K562 (cell line): ENCODE measurements around the gene TACR1. TPM values are rescaled to one million over a fixed set of nuclear protein-coding genes. Genes with fewer than 3 reads are reported as not detected.

Source experiments
- ATAC-seq: fragments of 200-7000 bp; cut with Tn5 transposase; 3 replicates; pipeline ENCODE4 v1.9.1; 2020; ENCODE audit warnings: moderate library complexity
- BruUV-seq: library from RNA; stranded (reverse); fragments of 400-500 nt; replicated peaks from 2 replicates; lab custom pipeline; 2021; lab: Mats Ljungman, UMichigan
- CTCF ChIA-PET: fragments of 300-600 bp; formaldehyde crosslinking; extraction: SDS; loops from one replicate; lab custom pipeline; 2021; ENCODE audit warnings: low intra/inter-chr PET ratio; lab: Yijun Ruan, JAX
- POLR2A ChIA-PET: fragments of 300-600, 350-650 bp; sonication (Branson Sonifier 250); formaldehyde crosslinking; extraction: SDS; loops from one replicate; lab custom pipeline; 2021; ENCODE audit warnings: antibody characterized with exemption, inconsistent platforms; lab: Yijun Ruan, JAX
- DNase-seq, 4 experiments: peaks; one replicate each; pipeline versions ENCODE4 v3.0.0 to v3.0.0-alpha.2; 2011 to 2018; ENCODE audit warnings: low spot score in 3 of 4, mixed read lengths in 3 of 4; ENCODE audit errors: extremely low read depth in 1 of 4
- FAIRE-seq: peaks from 2 replicates; lab custom pipeline; 2011; peaks lifted over from hg19 to GRCh38; lab: Jason Lieb, UNC
- H2AFZ ChIP-seq: 2 replicates; pipeline ENCODE4 v1.6.0; 2011; ENCODE audit warnings: low read depth, low read length, control low read depth, inconsistent platforms
- H3K27ac ChIP-seq: fragments of 200-600 bp; 3 replicates; pipeline ENCODE4 v1.8.0; 2011; ENCODE audit warnings: low read depth, mild to moderate bottlenecking, control low read depth, inconsistent platforms, low read length, moderate library complexity, mixed read lengths; ENCODE audit errors: extremely low read depth
- H3K27me3 ChIP-seq, 2 experiments: fragments of 300-600 bp in 1 of 2; 2 replicates in 1 of 2; 3 replicates in 1 of 2; pipeline versions ENCODE4 v1.6.0 to v1.8.0; 2011; ENCODE audit warnings: inconsistent platforms in 2 of 2, low read length in 2 of 2, mild to moderate bottlenecking in 1 of 2, mixed read lengths in 1 of 2, moderate library complexity in 1 of 2; ENCODE audit not compliant: control insufficient read depth in 2 of 2, insufficient read depth in 2 of 2
- H3K36me3 ChIP-seq: fragments of 300-600 bp; 3 replicates; pipeline ENCODE4 v1.8.0; 2011; ENCODE audit warnings: mild to moderate bottlenecking, low read length, inconsistent platforms; ENCODE audit not compliant: control insufficient read depth, insufficient read depth
- H3K4me1 ChIP-seq, 2 experiments: fragments of 200-600 bp in 1 of 2; replicated peaks in 1 of 2; 2 replicates in 1 of 2; 3 replicates in 1 of 2; pipeline versions ENCODE4 v1.5.1 to v1.8.0; 2011; ENCODE audit warnings: inconsistent platforms in 2 of 2, low read length in 2 of 2, mild to moderate bottlenecking in 1 of 2, mixed read lengths in 1 of 2, moderate library complexity in 1 of 2; ENCODE audit not compliant: control insufficient read depth in 2 of 2, insufficient read depth in 2 of 2
- H3K4me2 ChIP-seq: 2 replicates; pipeline ENCODE4 v1.6.1; 2011; ENCODE audit warnings: low read length, control low read depth, inconsistent platforms, mixed read lengths; ENCODE audit not compliant: insufficient read depth
- H3K4me3 ChIP-seq: fragments of 200-600 bp; sonication (generic), shearing (Covaris generic); 2 replicates; pipeline ENCODE4 v1.5.1; 2016; ENCODE audit warnings: control low read depth, inconsistent platforms
- H3K79me2 ChIP-seq: fragments of 200-600 bp; 3 replicates; pipeline ENCODE4 v1.8.0; 2011; ENCODE audit warnings: low read length, inconsistent platforms; ENCODE audit not compliant: control insufficient read depth, insufficient read depth
- H3K9ac ChIP-seq, 2 experiments: 2 replicates each; pipeline versions ENCODE4 v1.6.0 to v1.6.1; 2011; ENCODE audit warnings: low read depth in 2 of 2, low read length in 2 of 2, control low read depth in 1 of 2, inconsistent platforms in 1 of 2, mild to moderate bottlenecking in 1 of 2, mixed read lengths in 1 of 2; ENCODE audit not compliant: insufficient read depth in 1 of 2
- H3K9me1 ChIP-seq: one replicate; pipeline ENCODE4 v1.6.0; 2011; ENCODE audit warnings: inconsistent platforms, mild to moderate bottlenecking, low read length, moderate library complexity; ENCODE audit not compliant: control insufficient read depth, insufficient read depth
- H3K9me3 ChIP-seq: replicated peaks from 2 replicates; pipeline ENCODE4 v1.5.1; 2011; ENCODE audit warnings: low read depth, low read length, inconsistent platforms; ENCODE audit not compliant: control insufficient read depth, insufficient read depth
- H4K20me1 ChIP-seq: replicated peaks from 2 replicates; pipeline ENCODE4 v1.6.1; 2011; ENCODE audit warnings: low read length, inconsistent platforms, mixed read lengths; ENCODE audit not compliant: control insufficient read depth, insufficient read depth
- LCOR ChIP-seq: sonication (generic); formaldehyde crosslinking; IDR thresholded peaks from 2 replicates; pipeline ENCODE4 v1.8.0; 2022; ENCODE audit warnings: mild to moderate bottlenecking, missing genetic modification reagents
- RFX1 ChIP-seq: fragments of 450-650 bp; IDR thresholded peaks from 2 replicates; pipeline ENCODE4 v1.6.1; 2016; ENCODE audit warnings: mild to moderate bottlenecking, moderate library complexity
- ZNF282 ChIP-seq: sonication (generic); formaldehyde crosslinking; IDR thresholded peaks from 2 replicates; pipeline ENCODE4 v1.8.1; 2023; ENCODE audit warnings: missing genetic modification reagents
- WGBS: fragments of 100-300 bp; shearing (Covaris generic); methylation state at CpG from one replicate; pipeline ENCODE4 v1.1.6; 2016; ENCODE audit warnings: low coverage, mixed read lengths; ENCODE audit not compliant: insufficient coverage; ENCODE audit errors: missing lambda C conversion rate; 5-methylcytosine and 5-hydroxymethylcytosine counted together
- in situ Hi-C: fragments of 300-500 bp; cut with MboI; formaldehyde crosslinking; loops from 4 replicates; pipeline ENCODE4 v1.15.0; 2018; ENCODE audit warnings: inconsistent platforms, mixed read lengths
- intact Hi-C: fragments of 100-400 bp; cut with micrococcal nuclease; formaldehyde crosslinking; loops from 2 replicates; pipeline ENCODE4 v1.14.2; 2022
- microRNA-seq: library from miRNA; unstranded; fragments of <30 nt; microRNA quantifications from one replicate; pipeline ENCODE4, GENCODE V29; 2018; ENCODE audit warnings: borderline microRNAs expressed
- polyA plus RNA-seq, 8 experiments: library from polyadenylated mRNA; depleted of rRNA in 4 of 8; stranded (reverse) in 5 of 8; unstranded in 3 of 8; fragments of >200 nt; fragmentation: Nextera tagmentation in 2 of 8; fragmentation: Illumina TruSeq in 1 of 8; extraction: Ambion mirVana in 2 of 8; extraction: Trizol in 1 of 8; gene quantifications; 2 replicates each; pipeline versions ENCODE4 v1.2.1 to v1.2.3, GENCODE V29; 2011 to 2014; ENCODE audit warnings: inconsistent platforms in 1 of 8, missing spikeins in 1 of 8
- small RNA-seq: library from RNA; depleted of rRNA; stranded (forward); fragments of <200 nt; gene quantifications from one replicate; pipeline ENCODE3, GENCODE V24; 2014
- total RNA-seq, 7 experiments: library from RNA; depleted of rRNA in 6 of 7; stranded (reverse); fragments of >200 nt in 6 of 7; fragmentation: Illumina TruSeq in 2 of 7; extraction: Trizol in 2 of 7; gene quantifications; 2 replicates each; pipeline versions ENCODE4 v1.2.1 to v1.2.3, GENCODE V29; 2011 to 2021; ENCODE audit warnings: low replicate concordance in 1 of 7

The TACR1 gene
- total and polyA plus RNA-seq, 9 of the 15 experiments (the other 6 are each of a cell fraction or from before 2014, with no cell fraction given), result not detected

DNA sequence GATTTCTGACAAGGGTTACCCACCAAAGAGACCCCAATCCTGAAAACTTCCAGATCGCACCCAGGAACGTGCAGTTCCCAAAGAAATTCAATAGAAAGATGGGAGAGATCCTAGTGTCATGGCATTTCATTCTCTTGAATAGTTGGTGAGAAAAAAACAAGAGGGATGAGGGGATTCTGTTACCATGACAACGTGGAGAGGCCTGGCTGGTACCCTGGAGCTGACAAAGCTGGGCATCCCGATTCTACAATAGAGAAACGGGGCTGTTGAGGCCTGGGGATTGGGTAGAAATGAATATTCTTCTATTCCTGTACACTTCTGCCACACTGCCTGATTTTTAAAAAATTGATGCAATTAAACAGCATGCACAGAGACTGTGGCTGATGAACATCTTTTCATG lies 199.9 kb downstream of the TACR1 start:
- BruUV-seq, result no TSS peak
- Histone ChIP-seq H2AFZ (no peak overlapping the region), H3K4me1 (no peaks in the 10 kb centered on the region), H4K20me1 (no peaks in the 10 kb centered on the region), H3K9me3 (no peaks in the 10 kb centered on the region), H3K36me3 (no peaks in the 10 kb centered on the region), H3K4me2 (no peak overlapping the region), H3K4me3 (no peak overlapping the region), H3K9ac (no peak overlapping the region), H3K27ac (no peak overlapping the region), H3K9me1 (no peaks in the 10 kb centered on the region), H3K79me2 (no peaks in the 10 kb centered on the region), H3K27me3 (no peaks in the 10 kb centered on the region)
- POLR2A ChIA-PET, result no interaction called here
- FAIRE-seq, result no peak
- no peak for DNase-seq
- in situ Hi-C loops, result no loop called here
- ATAC-seq, result no peak
- CTCF ChIA-PET, result no interaction called here
- 0% methylated on average over 5 of the region's 5 CpGs for WGBS
- intact Hi-C loops, result no loop called here
- no peak for TF ChIP-seq LCOR (CRISPR knock-in tag)
- peak; percentile 85 for TF ChIP-seq RFX1
- no peak for TF ChIP-seq ZNF282 (CRISPR knock-in tag)

Small RNAs within 50 kb of the gene (microRNA-seq; reads per million reads assigned to microRNA genes)
- 2.5 reads per million, percentile 30 among the genes with 10 or more reads in this experiment for gene MIR5000

Small RNAs within 50 kb of the gene (small RNA-seq; reads per million reads assigned to genes)
- gene MIR5000, result 1.9 reads per million, percentile 80 among the genes with 10 or more reads in this experiment

Other genes starting within 250 kb of the TACR1 start
- gene POLE4, start 240.9 kb downstream of the TACR1 start, total RNA-seq (2014; rRNA removed), result 58.0 and 59.3 TPM in 2 replicates
- gene POLE4, start 240.9 kb downstream of the TACR1 start, total RNA-seq (2014; rRNA removed; fragmentation: Illumina TruSeq; extraction: Trizol), result 57.3 and 57.5 TPM in 2 replicates
- gene POLE4, start 240.9 kb downstream of the TACR1 start, total RNA-seq (2015; rRNA removed; fragmentation: Illumina TruSeq; extraction: Trizol), result 53.2 and 55.1 TPM in 2 replicates
- 70.0 and 84.1 TPM in 2 replicates for gene POLE4, start 240.9 kb downstream of the TACR1 start, total RNA-seq (2021)
- 37.6 and 73.7 TPM in 2 replicates for gene POLE4, start 240.9 kb downstream of the TACR1 start, polyA plus RNA-seq (2011; rRNA removed)
- 26.7 and 30.9 TPM in 2 replicates for gene POLE4, start 240.9 kb downstream of the TACR1 start, polyA plus RNA-seq (2014; fragmentation: Illumina TruSeq; extraction: Trizol)
- gene POLE4, start 240.9 kb downstream of the TACR1 start, polyA plus RNA-seq (2014; fragmentation: Nextera tagmentation; extraction: Ambion mirVana), result 10 to 100 TPM; 25.7 to 33.2 TPM
- 58.9 and 70.2 TPM in 2 replicates for gene POLE4, start 240.9 kb downstream of the TACR1 start, polyA plus RNA-seq (2014; rRNA removed)